B cell (primary cell): Measurements from ENCODE around the gene HCN2. TPM values are rescaled to one million over a fixed set of nuclear protein-coding genes. Genes with fewer than 3 reads are reported as not detected.

Source experiments
- ATAC-seq: fragments of 200-7000 bp; cut with Tn5 transposase; one replicate; pipeline ENCODE4 v1.10.0; 2021; ENCODE audit warnings: low read depth, mild to moderate bottlenecking, moderate number of reproducible peaks, moderate library complexity
- CTCF ChIA-PET: fragments of 350-600 bp; sonication (Branson Sonifier 250); formaldehyde crosslinking; loops from one replicate; lab custom pipeline; 2021; ENCODE audit warnings: antibody characterized with exemption, inconsistent platforms; lab: Charles Lee
- POLR2A ChIA-PET: fragments of 350-600 bp; sonication (Branson Sonifier 250); formaldehyde crosslinking; loops from one replicate; lab custom pipeline; 2021; ENCODE audit warnings: antibody characterized with exemption; lab: Charles Lee
- DNase-seq: peaks from one replicate; pipeline ENCODE4 v3.0.0; 2013
- H2AFZ ChIP-seq: 2 replicates; pipeline ENCODE4 v1.6.1; 2012; ENCODE audit warnings: mild to moderate bottlenecking, low read depth, low read length; ENCODE audit not compliant: insufficient read depth, poor library complexity, severe bottlenecking
- H3K27ac ChIP-seq, 2 donors: 1 replicate in 1 of 2; 2 replicates in 1 of 2; pipeline ENCODE4 v1.5.1; 2012 to 2013; ENCODE audit warnings: low read length in 2 of 2, mild to moderate bottlenecking in 2 of 2, moderate library complexity in 1 of 2
- H3K27me3 ChIP-seq, 4 experiments: fragments of 200-600 bp in 1 of 4; sonication (generic) in 1 of 4; replicated peaks in 1 of 4; 1 replicate in 2 of 4; 2 replicates in 2 of 4; pipeline versions ENCODE4 v1.6.1 to v1.7.0; 2013 to 2016; ENCODE audit warnings: low read length in 3 of 4, mild to moderate bottlenecking in 2 of 4, mixed read lengths in 1 of 4, moderate library complexity in 1 of 4; ENCODE audit not compliant: insufficient read depth in 4 of 4, control insufficient read depth in 3 of 4; ENCODE audit errors: control extremely low read depth in 1 of 4
- H3K36me3 ChIP-seq, 2 experiments: replicated peaks in 1 of 2; 1 replicate in 1 of 2; 2 replicates in 1 of 2; pipeline versions ENCODE4 v1.6.1 to v1.7.1; 2013; ENCODE audit warnings: low read length in 1 of 2; ENCODE audit not compliant: insufficient read depth in 2 of 2, control insufficient read depth in 1 of 2; ENCODE audit errors: control extremely low read depth in 1 of 2, extremely low read depth in 1 of 2
- H3K4me1 ChIP-seq, 2 donors: fragments of 200-600 bp in 1 of 2; sonication (generic) in 1 of 2; 1 replicate in 1 of 2; 2 replicates in 1 of 2; pipeline versions ENCODE4 v1.5.1 to v1.6.1; 2013 to 2017; ENCODE audit warnings: low read length in 2 of 2; ENCODE audit not compliant: control insufficient read depth in 2 of 2, insufficient read depth in 2 of 2
- H3K4me2 ChIP-seq: replicated peaks from 2 replicates; pipeline ENCODE3; 2012; ENCODE audit warnings: mild to moderate bottlenecking, low read depth, low read length; ENCODE audit not compliant: poor library complexity, severe bottlenecking
- H3K4me3 ChIP-seq, 5 experiments: fragments of 200-600 bp in 1 of 5; sonication (generic) in 1 of 5; 1 replicate in 3 of 5; 2 replicates in 2 of 5; pipeline versions ENCODE4 v1.5.1 to v1.7.0; 2011 to 2016; ENCODE audit warnings: low read length in 4 of 5, mild to moderate bottlenecking in 4 of 5, low read depth in 2 of 5, control low read depth in 1 of 5, moderate library complexity in 1 of 5; ENCODE audit not compliant: insufficient read depth in 1 of 5; ENCODE audit errors: control extremely low read depth in 1 of 5, extremely low read depth in 1 of 5
- H3K79me2 ChIP-seq: fragments of 200-600 bp; sonication (generic); one replicate; pipeline ENCODE4 v1.6.0; 2016; ENCODE audit warnings: low read length; ENCODE audit not compliant: control insufficient read depth, insufficient read depth
- H3K9ac ChIP-seq: fragments of 200-600 bp; sonication (generic); 2 replicates; pipeline ENCODE4 v1.6.1; 2017; ENCODE audit warnings: mild to moderate bottlenecking, low read length, moderate library complexity
- H3K9me3 ChIP-seq, 3 donors: one replicate each; pipeline versions ENCODE4 v1.6.1 to v1.7.1; 2013; ENCODE audit warnings: low read length in 2 of 3; ENCODE audit not compliant: control insufficient read depth in 2 of 3, insufficient read depth in 1 of 3; ENCODE audit errors: control extremely low read depth in 1 of 3
- H4K20me1 ChIP-seq: 2 replicates; pipeline ENCODE4 v1.6.0; 2012; ENCODE audit warnings: mild to moderate bottlenecking, low read length; ENCODE audit not compliant: insufficient read depth, control insufficient read depth, poor library complexity, severe bottlenecking
- H3K27ac Mint-ChIP-seq: one replicate; pipeline ENCODE4 v1.8.0; 2021; ENCODE audit warnings: mixed read lengths
- H3K27me3 Mint-ChIP-seq: one replicate; pipeline ENCODE4 v1.8.0; 2021; ENCODE audit warnings: mixed read lengths
- H3K4me1 Mint-ChIP-seq: one replicate; pipeline ENCODE4 v1.8.0; 2021; ENCODE audit warnings: mixed read lengths
- H3K4me3 Mint-ChIP-seq: one replicate; pipeline ENCODE4 v1.8.0; 2021; ENCODE audit warnings: mixed read lengths
- H3K9me3 Mint-ChIP-seq: one replicate; pipeline ENCODE4 v1.8.0; 2022; ENCODE audit warnings: mixed read lengths; ENCODE audit not compliant: insufficient read depth
- CTCF ChIP-seq: fragments of 200-600 bp; IDR thresholded peaks from one replicate; pipeline ENCODE4 v1.8.0; 2022; ENCODE audit warnings: antibody characterized with exemption, mild to moderate bottlenecking
- EZH2 ChIP-seq: IDR thresholded peaks from 2 replicates; pipeline ENCODE4 v1.6.1; 2012; ENCODE audit warnings: borderline replicate concordance, low read depth, mild to moderate bottlenecking, moderate library complexity, low read length; ENCODE audit not compliant: insufficient read depth, poor library complexity, severe bottlenecking
- WGBS: methylation state at CpG from one replicate; pipeline ENCODE4 v1.1.5; 2013; ENCODE audit warnings: missing lambda C conversion rate; ENCODE audit not compliant: insufficient coverage; 5-methylcytosine and 5-hydroxymethylcytosine counted together
- intact Hi-C: fragments of 100-400 bp; cut with micrococcal nuclease; formaldehyde crosslinking; loops from one replicate; pipeline ENCODE4 v1.10.0; 2022
- polyA plus RNA-seq: library from polyadenylated mRNA; depleted of rRNA; stranded (reverse); fragments of >200 nt; gene quantifications from 2 replicates; pipeline ENCODE4 v1.2.3, GENCODE V29; 2012
- total RNA-seq, 2 donors: library from RNA; stranded (reverse); fragments of 120-200 nt in 1 of 2; gene quantifications; 1 replicate in 1 of 2; 2 replicates in 1 of 2; pipeline versions ENCODE4 v1.2.3 to v1.2.4, GENCODE V29; 2013 to 2022

HCN2 gene
- total and polyA plus RNA-seq, 2 donors (not counting 1 experiment from before 2014, with no cell fraction given) = 0.27 to 0.57 TPM

GRCh38 chr19:610801-611480 is 21.3 kb downstream of the HCN2 start:
- Histone ChIP-seq H3K4me3 (peak overlapping the region in 4 of 5 experiments; percentile 41 to 61 (median 49)), H2AFZ (peak overlapping the region; percentile 79), H3K4me1 (peaks cover 11 to 34% of the 10 kb centered on the region in 2 donors), H3K27ac (peak overlapping the region; percentile 19 to 44), H3K9ac (peak overlapping the region; percentile 58), H3K79me2 (no peaks in the 10 kb centered on the region), H3K27me3 (peaks cover 0 to 9% (median 2%) of the 10 kb centered on the region in 4 experiments), H3K36me3 (no peaks in the 10 kb centered on the region), H3K4me2 (peak overlapping the region; percentile 81), H3K9me3 (no peaks in the 10 kb centered on the region), H4K20me1 (no peaks in the 10 kb centered on the region)
- peak overlapping the region; percentile 66 for H3K27ac Mint-ChIP-seq
- peaks cover 7% of the 10 kb centered on the region for H3K27me3 Mint-ChIP-seq
- ATAC-seq (peak; percentile 64), DNase-seq (peak; percentile 60)
- intact Hi-C loops = no loop called here
- no peak for TF ChIP-seq CTCF
- TF ChIP-seq EZH2 = no peak
- ChIA-PET CTCF (interaction anchor here (0.8 kb wide), 1 partner anchor 27 kb away, joined by 4 read pairs; no protein-coding TSS in a partner anchor), POLR2A (interaction anchor here (0.9 kb wide), 1 partner anchor 23 kb away, joined by 3 read pairs; the partner anchor contains the start of gene POLRMT)
- H3K9me3 Mint-ChIP-seq = no peaks in the 10 kb centered on the region
- H3K4me1 Mint-ChIP-seq = peaks cover 16% of the 10 kb centered on the region
- peak overlapping the region; percentile 79 for H3K4me3 Mint-ChIP-seq
- 24% methylated on average over 31 of the region's 36 CpGs for WGBS

DNA sequence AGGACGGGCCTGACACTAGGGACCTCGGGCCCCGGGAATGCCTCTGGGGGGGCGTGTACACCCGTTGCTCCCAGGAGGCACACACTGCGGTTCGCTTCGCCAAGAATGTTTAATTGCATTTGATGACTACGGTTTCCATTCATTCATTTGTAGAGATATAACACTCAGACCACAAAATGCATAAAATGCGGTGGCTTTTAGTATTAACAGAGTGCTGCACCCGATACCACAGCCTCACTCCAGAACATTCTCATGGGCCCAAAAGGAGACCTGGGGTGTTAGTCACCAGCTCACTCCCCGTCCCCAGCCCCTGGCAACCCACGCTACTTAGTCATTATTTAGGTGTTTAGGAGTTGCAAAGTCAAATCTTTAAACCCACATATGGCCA is 21.8 kb downstream of the HCN2 start:
- Histone ChIP-seq H3K27me3 (peaks cover 0 to 9% (median 2%) of the 10 kb centered on the region in 4 experiments), H3K4me3 (peak overlapping the region in 2 of 5 experiments; percentile 46 to 61), H4K20me1 (no peaks in the 10 kb centered on the region), H2AFZ (peak overlapping the region; percentile 79), H3K4me2 (peak overlapping the region; percentile 81), H3K9me3 (no peaks in the 10 kb centered on the region), H3K27ac (no peak overlapping the region), H3K79me2 (no peaks in the 10 kb centered on the region), H3K36me3 (no peaks in the 10 kb centered on the region), H3K4me1 (peaks cover 11 to 34% of the 10 kb centered on the region in 2 donors), H3K9ac (peak overlapping the region; percentile 58)
- ATAC-seq = no peak
- Mint-ChIP-seq H3K4me1 (peaks cover 16% of the 10 kb centered on the region), H3K9me3 (no peaks in the 10 kb centered on the region), H3K27ac (peak overlapping the region; percentile 66), H3K27me3 (peaks cover 7% of the 10 kb centered on the region), H3K4me3 (peak overlapping the region; percentile 79)
- intact Hi-C loops = no loop called here
- POLR2A ChIA-PET = interaction anchor here (0.6 to 0.7 kb wide), 2 partner anchors 19 to 88 kb away, joined by 3 to 4 read pairs; no protein-coding TSS in a partner anchor
- TF ChIP-seq EZH2 = no peak
- no peak for TF ChIP-seq CTCF
- WGBS = 32% methylated on average over 8 of the region's 13 CpGs
- no peak for DNase-seq
- CTCF ChIA-PET = no interaction called here
